H1 (cell line): Measurements from ENCODE around the gene TAS1R1. TPM values are rescaled to one million over a fixed set of nuclear protein-coding genes. Genes with fewer than 3 reads are reported as not detected.

Experiments
- CTCF ChIA-PET: fragments of 300-600 bp; sonication (Branson Sonifier 250); formaldehyde crosslinking; loops from one replicate; lab custom pipeline; 2021; ENCODE audit not compliant: partially characterized antibody; lab: Charles Lee
- POLR2A ChIA-PET: fragments of 300-600 bp; sonication (Branson Sonifier 250); formaldehyde crosslinking; loops from one replicate; lab custom pipeline; 2021; ENCODE audit warnings: inconsistent platforms; ENCODE audit not compliant: partially characterized antibody; lab: Charles Lee
- DNase-seq, 2 experiments: peaks; one replicate each; pipeline versions ENCODE4 v3.0.0 to v3.0.0-alpha.2; 2010 to 2022; ENCODE audit warnings: low spot score in 2 of 2, low read depth in 1 of 2, mixed read lengths in 1 of 2
- FAIRE-seq: peaks from 2 replicates; lab custom pipeline; 2011; peaks lifted over from hg19 to GRCh38; lab: Jason Lieb, UNC
- H2AFZ ChIP-seq: 2 replicates; pipeline ENCODE4 v1.8.1; 2012; ENCODE audit warnings: low read length, inconsistent platforms
- H2AK5ac ChIP-seq: 2 replicates; pipeline ENCODE4 v1.6.1; 2013; ENCODE audit warnings: low read depth, low read length
- H2BK120ac ChIP-seq: replicated peaks from 2 replicates; pipeline ENCODE3; 2013; ENCODE audit warnings: low read depth, low read length, inconsistent platforms
- H2BK12ac ChIP-seq: 2 replicates; pipeline ENCODE4 v1.6.1; 2013; ENCODE audit warnings: low read depth, low read length
- H2BK15ac ChIP-seq: 2 replicates; pipeline ENCODE4 v1.6.1; 2013; ENCODE audit warnings: low read length
- H2BK20ac ChIP-seq: 2 replicates; pipeline ENCODE4 v1.6.1; 2013; ENCODE audit warnings: low read length
- H2BK5ac ChIP-seq: 2 replicates; pipeline ENCODE4 v1.6.1; 2013; ENCODE audit warnings: low read depth, low read length
- H3K14ac ChIP-seq: 2 replicates; pipeline ENCODE4 v1.6.1; 2013; ENCODE audit warnings: inconsistent platforms; ENCODE audit not compliant: insufficient read length
- H3K18ac ChIP-seq: 2 replicates; pipeline ENCODE4 v1.6.1; 2013; ENCODE audit warnings: low read length; ENCODE audit errors: extremely low read depth
- H3K23ac ChIP-seq: 2 replicates; pipeline ENCODE4 v1.6.1; 2013; ENCODE audit warnings: inconsistent platforms; ENCODE audit not compliant: insufficient read length
- H3K23me2 ChIP-seq: 2 replicates; pipeline ENCODE4 v1.6.1; 2013; ENCODE audit warnings: low read depth, low read length
- H3K27ac ChIP-seq: 2 replicates; pipeline ENCODE4 v1.6.1; 2011; ENCODE audit warnings: low read depth, low read length, inconsistent platforms
- H3K27me3 ChIP-seq, 4 experiments: replicated peaks in 1 of 4; 1 replicate in 1 of 4; 2 replicates in 3 of 4; pipeline versions ENCODE4 v1.6.1 to v1.8.1; 2011 to 2013; ENCODE audit warnings: low read length in 3 of 4, mild to moderate bottlenecking in 3 of 4, inconsistent platforms in 2 of 4, mixed read lengths in 2 of 4, moderate library complexity in 1 of 4; ENCODE audit not compliant: control insufficient read depth in 3 of 4, insufficient read depth in 3 of 4; ENCODE audit errors: extremely low read depth in 1 of 4
- H3K36me3 ChIP-seq, 4 experiments: 2 replicates each; pipeline versions ENCODE4 v1.6.1 to v1.8.1; 2011 to 2013; ENCODE audit warnings: mild to moderate bottlenecking in 4 of 4, low read length in 3 of 4, moderate library complexity in 2 of 4, control low read depth in 1 of 4, inconsistent platforms in 1 of 4; ENCODE audit not compliant: insufficient read depth in 4 of 4, control insufficient read depth in 2 of 4
- H3K4ac ChIP-seq: replicated peaks from 2 replicates; pipeline ENCODE3; 2013; ENCODE audit warnings: low read length, low read depth, mixed read lengths, inconsistent platforms; ENCODE audit not compliant: insufficient read length
- H3K4me1 ChIP-seq, 4 experiments: replicated peaks in 1 of 4; 1 replicate in 1 of 4; 2 replicates in 3 of 4; pipeline versions ENCODE4 v1.6.1 to v1.8.1; 2011 to 2013; ENCODE audit warnings: low read length in 3 of 4, inconsistent platforms in 2 of 4, mixed read lengths in 1 of 4; ENCODE audit not compliant: insufficient read depth in 4 of 4, control insufficient read depth in 3 of 4
- H3K4me2 ChIP-seq, 2 experiments: 2 replicates each; pipeline versions ENCODE4 v1.6.1 to v1.8.1; 2011 to 2013; ENCODE audit warnings: low read depth in 2 of 2, low read length in 2 of 2, control low read depth in 1 of 2, inconsistent platforms in 1 of 2, mild to moderate bottlenecking in 1 of 2; ENCODE audit not compliant: insufficient read depth in 1 of 2
- H3K4me3 ChIP-seq, 4 experiments: fragments of 200-600, 300-600 bp in 1 of 4; sonication (generic), shearing (Covaris generic), sonication (Bioruptor Twin) in 1 of 4; 2 replicates each; pipeline versions ENCODE4 v1.5.1 to v1.8.1; 2011 to 2016; ENCODE audit warnings: low read length in 4 of 4, low read depth in 3 of 4, control low read depth in 2 of 4, inconsistent platforms in 2 of 4, mild to moderate bottlenecking in 2 of 4, mixed read lengths in 1 of 4, moderate library complexity in 1 of 4; ENCODE audit not compliant: insufficient read depth in 2 of 4; ENCODE audit errors: extremely low read depth in 1 of 4
- H3K56ac ChIP-seq: replicated peaks from 2 replicates; pipeline ENCODE3; 2013; ENCODE audit warnings: low read depth, mild to moderate bottlenecking, mixed read lengths, low read length, inconsistent platforms; ENCODE audit not compliant: insufficient read length
- H3K79me1 ChIP-seq: 2 replicates; pipeline ENCODE4 v1.6.1; 2013; ENCODE audit warnings: low read depth, low read length, control low read depth
- H3K79me2 ChIP-seq, 2 experiments: 2 replicates each; pipeline versions ENCODE4 v1.6.1 to v1.8.1; 2012 to 2013; ENCODE audit warnings: low read length in 2 of 2, mild to moderate bottlenecking in 2 of 2, inconsistent platforms in 1 of 2; ENCODE audit not compliant: insufficient read depth in 2 of 2, control insufficient read depth in 1 of 2
- H3K9ac ChIP-seq, 4 experiments: replicated peaks in 1 of 4; 1 replicate in 1 of 4; 2 replicates in 3 of 4; pipeline versions ENCODE4 v1.6.1 to v1.8.1; 2011 to 2013; ENCODE audit warnings: low read depth in 3 of 4, low read length in 3 of 4, control low read depth in 2 of 4, mild to moderate bottlenecking in 2 of 4, moderate library complexity in 2 of 4, inconsistent platforms in 1 of 4; ENCODE audit errors: extremely low read depth in 1 of 4
- H3K9me3 ChIP-seq, 2 experiments: 2 replicates each; pipeline versions ENCODE4 v1.6.1 to v1.8.1; 2012 to 2013; ENCODE audit warnings: mild to moderate bottlenecking in 2 of 2, moderate library complexity in 2 of 2, control low read depth in 1 of 2, inconsistent platforms in 1 of 2, low read depth in 1 of 2, low read length in 1 of 2, mixed read lengths in 1 of 2; ENCODE audit not compliant: insufficient read depth in 2 of 2
- H4K20me1 ChIP-seq, 2 experiments: replicated peaks in 1 of 2; 2 replicates each; pipeline versions ENCODE3 to v1.8.1; 2011 to 2013; ENCODE audit warnings: inconsistent platforms in 2 of 2, low read length in 2 of 2, mild to moderate bottlenecking in 1 of 2; ENCODE audit not compliant: insufficient read depth in 2 of 2, control insufficient read depth in 1 of 2
- H4K5ac ChIP-seq: 2 replicates; pipeline ENCODE4 v1.6.1; 2013; ENCODE audit warnings: low read length, low read depth, mixed read lengths, inconsistent platforms; ENCODE audit not compliant: insufficient read length
- H4K8ac ChIP-seq: 2 replicates; pipeline ENCODE4 v1.8.0; 2013; ENCODE audit warnings: mild to moderate bottlenecking, moderate library complexity, low read length, inconsistent platforms; ENCODE audit not compliant: insufficient read depth; ENCODE audit errors: extremely low read depth
- H4K91ac ChIP-seq: replicated peaks from 2 replicates; pipeline ENCODE3; 2013; ENCODE audit warnings: low read length, mixed read lengths, inconsistent platforms; ENCODE audit not compliant: insufficient read length
- BACH1 ChIP-seq: IDR thresholded peaks from 2 replicates; pipeline ENCODE4 v1.6.1; 2012; ENCODE audit warnings: low read length, improper control_type of control experiment
- RFX5 ChIP-seq: IDR thresholded peaks from 2 replicates; pipeline ENCODE4 v1.6.1; 2011; ENCODE audit warnings: low read depth, low read length, improper control_type of control experiment, borderline replicate concordance
- WGBS, 2 experiments: shearing (Covaris generic) in 1 of 2; methylation state at CpG; one replicate each; pipeline versions ENCODE4 v1.1.6 to v1.1.7; 2013 to 2015; ENCODE audit warnings: low lambda C conversion rate in 2 of 2, mixed read lengths in 2 of 2, inconsistent platforms in 1 of 2, low coverage in 1 of 2, missing lambda C conversion rate in 1 of 2; ENCODE audit not compliant: insufficient replicate concordance in 2 of 2, insufficient coverage in 1 of 2, insufficient read length in 1 of 2; ENCODE audit errors: extremely low coverage in 1 of 2, missing lambda C conversion rate in 1 of 2; 5-methylcytosine and 5-hydroxymethylcytosine counted together
- polyA plus RNA-seq, 7 experiments: library from polyadenylated mRNA; depleted of rRNA in 3 of 7; stranded (reverse) in 5 of 7; unstranded in 2 of 7; fragments of >200 nt in 5 of 7; fragments of 200-250 nt in 2 of 7; gene quantifications; 1 replicate in 5 of 7; 2 replicates in 1 of 7; 4 replicates in 1 of 7; pipeline versions ENCODE4 v1.2.1 to v1.2.3, GENCODE V29; 2011 to 2013; ENCODE audit warnings: missing spikeins in 2 of 7, mixed read lengths in 2 of 7
- total RNA-seq: library from RNA; stranded (reverse); fragmentation: NEBNext Ultra II Directional; extraction: Animal tissue kit (Norgen Biotek cat#: 25700); gene quantifications from 2 replicates; pipeline ENCODE4 v1.2.1, GENCODE V29; 2021

Gene TAS1R1
- total and polyA plus RNA-seq, 2 of the 8 experiments (the other 6 are each of a cell fraction or from before 2014, with no cell fraction given): 0.26 TPM; not detected in 1

DNA sequence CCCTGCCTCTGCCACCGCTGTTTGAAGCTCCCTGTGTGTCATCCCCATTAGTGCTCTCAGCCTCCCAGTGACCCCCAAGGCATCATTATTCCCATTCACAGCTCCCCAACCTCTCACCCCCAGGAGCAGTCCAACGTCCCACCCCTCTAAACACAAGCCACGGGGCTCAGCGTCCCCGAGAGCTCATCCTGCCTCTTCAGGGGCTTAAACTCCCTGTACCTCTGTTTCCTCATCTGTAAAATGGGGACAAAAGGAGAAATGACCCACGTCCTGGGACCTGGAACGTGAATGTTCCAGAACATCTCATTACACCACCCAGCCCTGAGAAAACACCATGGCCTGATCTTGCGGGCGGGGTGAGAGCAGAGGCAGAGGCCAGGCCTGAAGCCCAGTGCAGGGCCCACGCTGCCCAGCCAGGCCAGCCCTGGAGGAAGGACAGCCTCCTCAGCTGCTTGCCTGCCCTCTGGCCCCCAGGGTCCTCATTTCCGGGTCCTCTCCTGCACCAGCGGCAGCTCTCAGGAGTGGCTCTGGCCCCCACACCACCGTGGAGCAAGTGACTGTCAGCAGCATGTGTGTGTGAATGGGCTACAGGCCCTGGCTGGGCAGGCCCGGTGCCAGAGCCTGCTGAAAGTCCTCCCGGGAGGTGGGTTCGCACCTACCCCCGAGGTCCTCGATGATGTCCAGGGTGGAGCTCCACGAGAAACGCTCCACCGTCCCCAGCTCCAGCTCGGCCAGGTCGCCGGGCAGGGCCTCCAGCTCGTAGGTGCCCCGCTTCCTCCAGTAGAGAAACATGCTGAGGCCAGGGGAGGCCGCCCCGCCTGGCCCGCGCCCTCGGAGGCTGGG is 49.5 kb upstream of the TAS1R1 start:
- CTCF ChIA-PET: interaction anchor here (0.6 to 10.2 kb wide), 6 partner anchors 8 to 94 kb away, joined by 3 to 107 read pairs (median 8); partner anchors contain the start of gene PLEKHG5

More for the DNA sequence above, 49.5 kb upstream of the TAS1R1 start:
- no peaks in the 10 kb centered on the region; a peak in 1 of 7 replicates for H3K4me1 ChIP-seq
- DNase-seq (no peak), FAIRE-seq (no peak)
- 89% methylated on average over 26 of the region's 31 CpGs; no CpG with 5 or more reads in 1 of the 2 experiments for WGBS, 2 experiments
- no peak overlapping the region for H4K5ac ChIP-seq
- H3K56ac ChIP-seq: no peak overlapping the region
- peak overlapping the region; percentile 65 for H4K91ac ChIP-seq
- H3K27me3 ChIP-seq: no peaks in the 10 kb centered on the region
- H3K14ac ChIP-seq: no peak overlapping the region
- H2AK5ac ChIP-seq: no peak overlapping the region
- H3K4me3 ChIP-seq: no peak overlapping the region
- no peak overlapping the region for H2BK20ac ChIP-seq
- no peak overlapping the region for H3K9ac ChIP-seq
- H2BK12ac ChIP-seq: no peak overlapping the region; the same call in 1 of the 2 replicates
- H3K9me3 ChIP-seq: no peaks in the 10 kb centered on the region
- no peak overlapping the region for H3K23ac ChIP-seq
- no peak overlapping the region; the same call in 1 of the 2 replicates for H3K27ac ChIP-seq
- no peak overlapping the region for H3K4me2 ChIP-seq
- POLR2A ChIA-PET: interaction anchor here (1.1 to 1.7 kb wide), 4 partner anchors 13 to 34 kb away, joined by 3 to 4 read pairs (median 4); partner anchors contain the start of gene PLEKHG5
- H3K79me2 ChIP-seq: no peaks in the 10 kb centered on the region
- H2BK15ac ChIP-seq: peak overlapping the region; percentile 61; the same call in 1 of the 2 replicates
- no peaks in the 10 kb centered on the region for H3K23me2 ChIP-seq
- H3K18ac ChIP-seq: no peak overlapping the region
- no peak overlapping the region for H2AFZ ChIP-seq
- no peaks in the 10 kb centered on the region for H4K20me1 ChIP-seq
- no peaks in the 10 kb centered on the region; the same call in 1 of the 2 replicates for H3K79me1 ChIP-seq
- H3K36me3 ChIP-seq: no peaks in the 10 kb centered on the region
- no peak overlapping the region for H2BK120ac ChIP-seq
- H2BK5ac ChIP-seq: no peak overlapping the region
- no peak overlapping the region; the same call in 1 of the 2 replicates for H4K8ac ChIP-seq
- TF ChIP-seq BACH1 (no peak), RFX5 (no peak)
- H3K4ac ChIP-seq: no peak overlapping the region
